ENCODE data around the gene ASGR2.
"Not testable (repeated sequence)": the region's sequence is repeated elsewhere in the genome, so short reads cannot be mapped to it uniquely, and the experiment has no call there.

ASGR2 gene, protein sequence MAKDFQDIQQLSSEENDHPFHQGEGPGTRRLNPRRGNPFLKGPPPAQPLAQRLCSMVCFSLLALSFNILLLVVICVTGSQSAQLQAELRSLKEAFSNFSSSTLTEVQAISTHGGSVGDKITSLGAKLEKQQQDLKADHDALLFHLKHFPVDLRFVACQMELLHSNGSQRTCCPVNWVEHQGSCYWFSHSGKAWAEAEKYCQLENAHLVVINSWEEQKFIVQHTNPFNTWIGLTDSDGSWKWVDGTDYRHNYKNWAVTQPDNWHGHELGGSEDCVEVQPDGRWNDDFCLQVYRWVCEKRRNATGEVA

GRCh38 chr17:7114241-7114874 is at the start of gene ASGR2:
Gene ASGR2 (minus strand): TSS chr17:7114822. CDS start chr17:7114240, 582 bp downstream.
- no peak for DNase-seq (ENCODE audit: low read depth)

DNA sequence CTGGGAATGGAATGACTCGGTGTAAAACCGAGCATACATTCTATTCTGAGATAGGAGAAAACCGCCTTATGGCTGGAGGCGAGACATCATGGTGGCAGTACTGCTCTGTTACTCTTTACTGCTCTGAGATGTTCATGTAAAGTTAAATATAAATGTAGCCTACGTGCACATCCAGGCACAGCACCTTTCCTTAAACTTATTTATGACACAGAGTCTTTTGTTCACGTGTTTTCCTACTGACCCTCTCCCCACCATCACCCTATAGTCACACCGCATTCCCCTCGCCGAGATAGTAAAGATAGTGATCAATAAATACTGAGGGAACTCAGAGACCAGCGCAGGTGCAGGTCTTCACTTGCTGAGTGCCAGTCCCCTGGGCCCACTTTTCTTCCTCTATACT is 44.9 kb upstream of the ASGR2 start:
- DNase-seq (ENCODE audit: low read depth): not testable (repeated sequence)

- DNase-seq (ENCODE audit: low read depth): not testable (repeated sequence)
These were observed 43.8 kb upstream of the ASGR2 start for GRCh38 chr17:7158424-7158823.

GRCh38 chr17:7156342-7156940 is 41.8 kb upstream of the ASGR2 start:
- no peak for DNase-seq (ENCODE audit: low read depth)

GRCh38 chr17:7147772-7148171 is 33.1 kb upstream of the ASGR2 start:
- DNase-seq (ENCODE audit: low read depth): no peak

DNA sequence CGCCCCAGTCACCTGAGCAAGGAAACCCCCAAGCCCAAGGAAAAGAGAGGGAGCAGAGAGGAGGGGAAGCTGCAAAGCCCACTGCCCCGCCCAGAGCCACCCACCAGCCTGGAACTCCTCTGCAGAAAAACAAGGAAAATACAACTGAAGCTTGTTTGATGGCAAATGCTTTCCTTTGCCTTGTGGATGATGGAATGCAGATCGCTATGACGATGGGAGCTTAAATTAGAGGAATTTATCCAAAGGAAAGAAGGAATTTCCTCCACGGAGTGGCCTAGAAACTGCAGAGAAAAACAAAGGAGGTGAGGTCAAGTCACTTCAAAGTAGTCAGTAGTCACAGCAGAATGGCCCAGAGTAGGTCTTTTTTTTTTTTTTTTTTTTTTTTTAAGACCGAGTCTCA is 31.5 kb upstream of the ASGR2 start:
- DNase-seq (ENCODE audit: low read depth): no peak

DNA sequence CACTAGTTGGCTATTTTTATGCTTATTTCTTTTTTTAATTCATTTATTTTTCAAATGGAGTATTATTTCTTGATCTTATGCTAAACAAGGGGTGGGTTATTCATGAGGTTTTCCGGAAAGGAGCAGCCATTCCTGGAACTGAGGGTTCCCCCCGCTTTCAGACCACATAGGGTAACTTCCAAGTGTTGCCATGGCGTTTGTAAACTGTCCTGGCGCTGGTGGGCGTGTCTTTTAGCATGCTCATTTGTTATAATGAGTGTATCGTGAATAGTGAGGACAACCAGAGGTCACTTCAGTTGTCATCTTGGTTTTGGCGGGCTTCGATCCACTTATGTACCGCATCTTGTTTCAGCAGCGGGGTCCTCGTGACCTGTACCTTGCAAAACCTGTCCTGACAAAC is 29.6 kb upstream of the ASGR2 start:
- DNase-seq (ENCODE audit: low read depth): no peak

GRCh38 chr17:7141824-7142223 is 27.2 kb upstream of the ASGR2 start:
- DNase-seq (ENCODE audit: low read depth): no peak

DNA sequence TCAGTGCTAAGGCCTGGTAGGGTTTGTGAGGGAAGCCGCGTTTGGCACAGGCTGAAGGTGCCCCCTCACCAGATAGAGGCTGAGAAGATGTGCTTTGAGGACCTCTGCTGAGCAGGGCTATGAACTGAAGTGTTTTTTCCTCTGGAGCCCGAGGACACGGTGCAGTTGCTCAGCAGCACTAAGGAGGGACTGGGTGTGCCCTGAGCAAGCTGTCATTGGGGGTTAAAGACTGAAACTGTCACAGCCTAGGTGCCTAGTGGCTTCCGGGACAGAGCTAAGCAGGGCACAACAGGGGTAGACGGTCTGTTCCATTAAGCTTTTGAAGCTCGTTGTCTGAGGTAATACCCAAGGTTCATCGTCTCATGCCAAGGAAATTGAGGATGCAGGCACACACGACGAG is 24.8 kb upstream of the ASGR2 start:
- no peak for DNase-seq (ENCODE audit: low read depth)

GRCh38 chr17:7138800-7139381 is 24.3 kb upstream of the ASGR2 start:
- DNase-seq (ENCODE audit: low read depth): no peak

- DNase-seq (ENCODE audit: low read depth): no peak
These were observed 22.7 kb upstream of the ASGR2 start for GRCh38 chr17:7137171-7137943.

GRCh38 chr17:7136266-7136877 is 21.8 kb upstream of the ASGR2 start:
- DNase-seq (ENCODE audit: low read depth): peak; percentile 67

- no peak for DNase-seq (ENCODE audit: low read depth)
These were observed 19.3 kb upstream of the ASGR2 start for GRCh38 chr17:7133916-7134315.

DNA sequence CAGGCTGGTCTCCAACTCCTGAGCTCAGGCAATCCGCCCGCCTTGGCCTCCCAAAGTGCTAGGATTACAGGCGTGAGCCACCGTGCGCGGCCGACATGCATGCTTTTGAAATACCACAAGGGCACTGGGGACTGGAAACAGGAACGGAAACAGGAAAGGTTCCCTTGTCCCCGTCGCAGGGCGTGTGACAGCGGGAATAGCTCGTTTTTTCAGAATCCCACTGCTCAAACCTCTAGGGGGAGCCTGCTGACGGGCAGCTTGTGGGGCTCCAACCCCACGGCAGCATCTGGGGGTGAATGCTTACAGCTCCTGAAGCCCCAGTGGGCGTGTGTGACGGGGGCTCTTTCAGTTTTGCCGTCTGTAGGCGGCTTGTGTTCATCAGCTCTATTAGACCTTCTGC is 18.8 kb upstream of the ASGR2 start:
- DNase-seq (ENCODE audit: low read depth): peak; percentile 14

GRCh38 chr17:7132511-7133094 is 18.0 kb upstream of the ASGR2 start:
- DNase-seq (ENCODE audit: low read depth): peak; percentile 43

DNA sequence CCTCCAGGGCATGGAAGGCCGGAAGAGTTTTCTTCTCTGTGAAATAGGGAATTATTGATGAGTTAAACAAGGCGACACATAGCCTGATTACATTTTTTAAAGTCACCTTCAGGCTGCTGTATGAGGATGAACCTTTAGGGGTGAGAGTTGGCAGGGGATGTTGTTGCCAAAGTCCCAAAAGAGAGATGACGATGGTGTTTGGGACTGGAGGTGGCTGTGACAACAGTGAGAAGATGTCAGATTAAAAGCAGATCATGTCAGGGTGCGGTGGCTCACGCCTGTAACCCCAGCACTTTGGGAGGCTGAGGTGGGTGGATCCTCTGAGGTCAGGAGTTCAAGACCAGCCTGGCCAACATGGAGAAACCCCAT is 16.8 kb upstream of the ASGR2 start:
- DNase-seq (ENCODE audit: low read depth): no peak

DNA sequence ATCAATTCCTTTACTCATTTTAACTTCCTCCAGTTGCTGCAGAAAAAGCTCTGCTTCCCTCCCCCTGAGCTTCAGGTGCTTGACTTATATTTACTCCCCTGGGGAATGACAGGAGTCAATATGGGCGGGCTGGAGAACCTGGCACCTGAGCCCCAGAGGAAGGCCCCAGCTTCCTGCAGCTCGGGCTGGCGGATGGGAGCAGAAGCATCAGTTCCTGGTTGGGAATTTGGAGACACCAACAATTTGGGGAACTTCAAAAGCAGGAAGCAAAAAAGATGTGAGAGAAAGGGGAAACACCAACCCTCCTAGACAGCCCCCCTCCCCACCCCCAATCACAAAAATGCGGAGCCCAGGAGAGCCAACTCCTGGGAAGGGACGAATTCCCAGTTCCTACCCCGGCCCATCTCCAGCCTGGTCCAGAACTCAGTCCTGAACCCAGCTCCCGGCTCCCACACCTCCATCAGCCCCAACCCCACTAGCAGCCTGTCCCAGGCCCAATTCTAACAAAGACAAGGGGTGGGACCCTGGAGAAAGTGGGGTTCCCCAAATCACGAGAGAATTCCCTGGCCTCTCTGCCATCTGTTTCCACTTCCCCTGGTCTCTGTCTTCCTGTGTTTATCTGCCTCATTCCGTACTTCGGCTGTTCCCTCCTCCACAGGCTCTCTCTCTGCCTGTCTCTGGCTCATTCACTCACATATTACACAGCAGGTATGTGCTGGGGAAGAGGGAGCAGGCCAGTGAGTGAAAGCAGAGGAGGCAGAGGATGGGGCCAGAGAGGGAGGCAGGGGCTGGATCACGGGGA is 16.2 kb upstream of the ASGR2 start:
- no peak for DNase-seq (ENCODE audit: low read depth)

GRCh38 chr17:7129311-7129710 is 14.7 kb upstream of the ASGR2 start:
- no peak for DNase-seq (ENCODE audit: low read depth)

DNA sequence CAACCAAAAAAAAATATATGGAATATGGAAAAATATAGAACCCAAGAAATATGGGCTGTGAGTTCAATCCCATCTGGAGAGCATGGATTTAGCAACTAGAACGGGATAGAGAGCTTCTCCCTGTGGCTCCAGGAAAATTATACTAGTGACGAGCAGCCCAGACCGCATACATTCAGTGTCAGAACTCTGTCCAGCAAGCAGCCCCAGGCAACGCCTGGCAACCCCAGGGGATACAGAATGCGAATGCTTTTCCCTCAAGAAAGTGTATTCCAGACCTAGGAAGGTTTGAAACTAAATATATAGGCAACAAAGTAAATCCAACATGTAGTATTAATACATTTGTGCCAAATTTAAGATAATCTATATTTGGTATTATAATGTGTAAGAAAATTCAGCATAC is 13.5 kb upstream of the ASGR2 start:
- no peak for DNase-seq (ENCODE audit: low read depth)

DNA sequence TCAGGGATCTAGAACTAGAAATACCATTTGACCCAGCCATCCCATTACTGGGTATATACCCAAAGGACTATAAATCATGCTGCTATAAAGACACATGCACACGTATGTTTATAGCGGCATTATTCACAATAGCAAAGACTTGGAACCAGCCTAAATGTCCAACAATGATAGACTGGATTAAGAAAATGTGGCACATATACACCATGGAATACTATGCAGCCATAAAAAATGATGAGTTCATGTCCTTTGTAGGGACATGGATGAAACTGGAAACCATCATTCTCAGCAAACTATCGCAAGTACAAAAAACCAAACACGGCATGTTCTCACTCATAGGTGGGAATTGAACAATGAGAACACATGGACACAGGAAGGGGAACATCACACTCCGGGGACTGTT is 12.9 kb upstream of the ASGR2 start:
- DNase-seq (ENCODE audit: low read depth): not testable (repeated sequence)

DNA sequence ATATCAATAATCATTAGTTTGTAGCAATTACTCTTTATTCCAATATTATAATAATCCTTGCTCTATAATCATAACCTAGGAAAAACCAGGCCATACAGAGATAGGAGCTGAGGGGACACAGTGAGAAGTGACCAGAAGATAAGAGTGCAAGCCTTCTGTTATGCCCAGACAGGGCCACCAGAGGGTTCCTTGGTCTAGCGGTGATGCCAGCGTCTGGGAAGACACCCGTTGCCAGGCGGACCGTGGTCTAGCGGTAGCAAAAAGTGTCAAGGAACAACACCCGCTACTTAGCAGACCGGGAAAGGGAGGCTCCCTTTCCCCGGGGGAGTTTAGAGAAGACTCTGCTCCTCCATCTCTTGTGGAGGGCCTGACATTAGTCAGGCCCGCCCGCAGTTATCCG is 11.8 kb upstream of the ASGR2 start:
- not testable (repeated sequence) for DNase-seq (ENCODE audit: low read depth)

All from activated T-cell treated with anti-CD3 and anti-CD28 coated beads for 24 hours (primary cell).